Hepatocyte (in vitro differentiated cells): ENCODE measurements around the gene TAF12.
"Not testable (repeated sequence)": the region's sequence is repeated elsewhere in the genome, so short reads cannot be mapped to it uniquely, and the experiment has no call there.

Source experiments
- EZH2 ChIP-seq: fragments of 200-600 bp; sonication (generic); IDR thresholded peaks from 2 replicates; pipeline ENCODE4 v1.6.1; 2016; ENCODE audit warnings: antibody characterized with exemption, mild to moderate bottlenecking, borderline replicate concordance
- TF ChIP-seq, protein P1 (sequence below): fragments of 200-600 bp; sonication (generic); IDR thresholded peaks from 2 replicates; pipeline ENCODE4 v1.5.1; 2016; ENCODE audit warnings: antibody characterized with exemption, mild to moderate bottlenecking; ENCODE audit not compliant: poor library complexity

DNA sequence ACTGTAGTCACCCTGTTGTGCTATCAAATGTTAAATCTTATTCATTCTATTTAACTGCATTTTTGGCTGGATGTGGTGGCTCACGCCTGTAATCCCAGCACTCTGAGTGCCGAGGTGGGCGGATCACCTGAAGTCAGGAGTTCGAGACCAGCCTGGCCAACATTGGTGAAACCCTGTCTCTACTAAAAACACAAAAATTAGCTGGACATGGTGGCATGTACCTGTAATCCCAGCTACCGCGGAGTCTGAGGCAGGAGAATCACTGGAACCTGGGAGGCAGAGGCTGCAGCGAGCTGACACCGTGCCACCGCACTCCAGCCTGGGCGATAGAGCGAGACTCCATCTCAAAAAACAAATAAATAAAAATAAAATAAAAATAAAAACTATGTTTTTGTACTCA lies 46.6 kb downstream of the TAF12 start:
- TF ChIP-seq EZH2 = not testable (repeated sequence)
- TF ChIP-seq, protein P1, sequence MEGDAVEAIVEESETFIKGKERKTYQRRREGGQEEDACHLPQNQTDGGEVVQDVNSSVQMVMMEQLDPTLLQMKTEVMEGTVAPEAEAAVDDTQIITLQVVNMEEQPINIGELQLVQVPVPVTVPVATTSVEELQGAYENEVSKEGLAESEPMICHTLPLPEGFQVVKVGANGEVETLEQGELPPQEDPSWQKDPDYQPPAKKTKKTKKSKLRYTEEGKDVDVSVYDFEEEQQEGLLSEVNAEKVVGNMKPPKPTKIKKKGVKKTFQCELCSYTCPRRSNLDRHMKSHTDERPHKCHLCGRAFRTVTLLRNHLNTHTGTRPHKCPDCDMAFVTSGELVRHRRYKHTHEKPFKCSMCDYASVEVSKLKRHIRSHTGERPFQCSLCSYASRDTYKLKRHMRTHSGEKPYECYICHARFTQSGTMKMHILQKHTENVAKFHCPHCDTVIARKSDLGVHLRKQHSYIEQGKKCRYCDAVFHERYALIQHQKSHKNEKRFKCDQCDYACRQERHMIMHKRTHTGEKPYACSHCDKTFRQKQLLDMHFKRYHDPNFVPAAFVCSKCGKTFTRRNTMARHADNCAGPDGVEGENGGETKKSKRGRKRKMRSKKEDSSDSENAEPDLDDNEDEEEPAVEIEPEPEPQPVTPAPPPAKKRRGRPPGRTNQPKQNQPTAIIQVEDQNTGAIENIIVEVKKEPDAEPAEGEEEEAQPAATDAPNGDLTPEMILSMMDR = not testable (repeated sequence)
